H54 (cell line): ENCODE measurements around the gene ERICH2.

Experiments used
- DNase-seq: peaks from one replicate; pipeline ENCODE4 v3.0.0; 2011; ENCODE audit warnings: low spot score, mixed read lengths; ENCODE audit not compliant: insufficient read length
- FAIRE-seq: peaks from 3 replicates; lab custom pipeline; 2011; peaks lifted over from hg19 to GRCh38; lab: Jason Lieb, UNC
- POLR2A ChIP-seq: IDR thresholded peaks from 2 replicates; pipeline ENCODE4 v1.6.1; 2011; ENCODE audit warnings: low read depth, mild to moderate bottlenecking, low read length

ERICH2 gene

GRCh38 chr2:170827841-170828532 is 57.8 kb downstream of the ERICH2 start:
- DNase-seq (no peak), FAIRE-seq (no peak)
- TF ChIP-seq POLR2A: no peak

DNA sequence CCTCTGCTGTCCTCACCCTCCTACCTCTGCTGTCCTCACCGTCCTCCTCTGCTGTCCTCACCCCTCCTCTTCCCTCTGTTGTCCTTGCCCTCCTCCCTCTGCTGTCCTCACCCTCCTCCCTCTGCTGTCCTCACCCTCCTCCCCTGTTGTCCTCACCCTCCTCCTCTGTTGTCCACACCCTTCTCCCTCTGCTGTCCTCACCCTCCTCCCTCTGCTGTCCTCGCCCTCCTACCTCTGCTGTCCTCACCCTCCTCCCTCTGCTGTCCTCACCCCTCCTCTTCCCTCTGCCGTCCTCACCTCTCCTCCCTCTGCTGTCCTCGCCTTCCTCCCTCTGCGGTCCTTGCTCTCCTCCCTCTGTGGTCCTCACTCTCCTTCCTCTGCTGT is 58.3 kb downstream of the ERICH2 start:
- no peak for FAIRE-seq
- no peak for DNase-seq
- TF ChIP-seq POLR2A: no peak

DNA sequence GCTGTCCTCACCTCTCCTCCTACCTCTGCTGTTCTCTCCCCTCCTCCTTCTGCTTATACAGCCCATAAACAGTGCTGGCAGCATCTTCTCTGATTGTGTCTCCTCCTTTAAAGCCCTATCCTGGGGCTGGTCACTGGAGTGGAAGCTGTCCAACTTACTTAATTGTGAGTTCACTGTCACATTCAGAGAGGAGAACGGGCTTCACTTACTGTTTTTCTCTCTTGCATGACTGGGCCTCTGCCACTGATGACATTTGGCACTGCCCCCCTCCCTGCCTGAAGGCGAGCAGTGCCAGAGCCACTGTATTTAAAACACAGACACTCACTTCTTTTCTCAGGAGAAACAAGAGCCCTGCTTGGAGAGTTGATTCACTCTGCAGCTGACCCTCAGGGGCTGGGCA is 58.9 kb downstream of the ERICH2 start:
- no peak for FAIRE-seq
- TF ChIP-seq POLR2A: no peak
- DNase-seq: no peak

- FAIRE-seq (no peak), DNase-seq (no peak)
- no peak for TF ChIP-seq POLR2A
These were observed 60.0 kb downstream of the ERICH2 start for GRCh38 chr2:170830166-170830565.

DNA sequence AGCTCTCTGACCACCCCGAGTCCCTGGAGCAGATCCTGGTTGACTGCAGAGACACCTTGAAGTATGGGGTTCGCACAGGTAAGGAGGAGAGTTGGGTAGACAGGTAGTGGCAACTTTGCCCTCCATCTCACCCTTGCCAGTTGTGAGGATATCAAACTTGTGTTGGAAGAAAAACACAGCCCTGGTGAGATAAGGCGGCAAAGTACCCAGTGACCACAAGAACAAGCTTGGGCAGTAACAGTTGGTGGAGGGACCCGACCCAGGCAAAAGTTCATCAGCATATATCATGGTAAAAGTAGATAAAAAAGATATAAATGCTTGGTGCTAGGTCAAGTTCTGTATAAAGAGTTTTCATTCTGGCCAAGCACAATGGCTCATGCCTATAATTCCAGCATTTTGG is 60.9 kb downstream of the ERICH2 start:
- no peak for DNase-seq
- no peak for FAIRE-seq
- no peak for TF ChIP-seq POLR2A

DNA sequence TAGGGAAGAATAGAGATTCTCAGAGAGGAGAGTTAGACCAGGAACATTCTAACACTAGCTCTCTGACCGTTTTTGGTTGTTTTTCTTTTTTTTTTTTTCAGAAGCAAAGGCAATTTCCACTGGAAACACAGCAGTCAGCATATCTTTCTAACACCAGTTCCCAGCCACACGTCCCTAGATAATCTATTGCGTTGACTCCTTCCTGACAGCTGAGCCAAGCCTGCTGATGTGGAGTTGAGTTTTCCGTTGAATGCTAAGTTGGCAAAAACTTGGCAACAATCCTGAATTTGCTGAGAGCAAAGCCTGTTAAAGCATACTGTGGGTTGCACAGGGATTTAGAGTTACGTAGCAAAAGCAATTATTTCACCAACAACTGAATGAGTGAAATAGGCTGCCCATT is 65.8 kb downstream of the ERICH2 start:
- no peak for TF ChIP-seq POLR2A
- DNase-seq (no peak), FAIRE-seq (no peak)

DNA sequence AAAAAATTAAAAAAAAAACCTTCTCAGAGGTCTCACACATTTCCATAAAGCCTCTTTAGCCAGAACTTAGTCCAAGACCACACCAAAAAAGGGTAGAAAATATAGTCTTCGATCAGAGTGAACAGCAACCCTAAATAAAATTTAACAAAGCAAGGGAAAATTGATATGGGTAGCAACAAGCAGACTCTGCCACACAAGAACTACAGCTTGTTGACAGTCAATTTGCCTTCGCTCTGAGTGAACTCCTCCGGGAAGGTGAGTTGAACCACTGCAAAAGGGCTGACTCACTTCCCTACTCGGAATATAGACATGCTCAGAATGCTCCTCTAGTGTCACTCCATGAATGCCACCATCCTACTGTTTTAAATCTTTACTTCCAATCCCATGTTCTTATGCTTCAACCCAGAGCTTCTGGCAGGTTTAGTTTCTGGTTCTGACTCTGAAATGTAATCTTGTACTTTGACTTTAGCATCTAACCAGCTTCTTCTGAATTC is 70.6 kb downstream of the ERICH2 start:
- FAIRE-seq (peak; percentile 11), DNase-seq (no peak)
- no peak for TF ChIP-seq POLR2A

GRCh38 chr2:170842785-170843184 is 72.6 kb downstream of the ERICH2 start:
- FAIRE-seq (peak; percentile 97), DNase-seq (no peak)

DNA sequence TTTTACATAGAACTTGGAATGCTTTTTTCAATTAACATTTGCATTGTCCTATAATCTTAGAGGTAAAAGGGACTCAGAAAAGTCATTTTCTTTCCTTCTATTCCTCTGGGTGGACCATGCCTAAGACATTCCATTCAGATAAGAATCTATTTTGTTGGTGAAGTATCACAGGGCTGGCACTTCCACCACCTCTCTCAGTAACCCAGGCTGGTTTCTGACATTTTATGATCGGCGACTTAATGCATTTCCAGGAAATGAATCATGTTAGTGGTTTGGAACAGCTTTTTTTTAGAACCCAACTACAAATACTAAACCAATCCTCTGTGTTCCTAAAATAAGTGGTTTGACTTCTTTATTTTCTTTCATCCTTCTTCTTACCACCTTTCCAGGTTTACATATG is 73.5 kb downstream of the ERICH2 start:
- FAIRE-seq: peak; percentile 85
- TF ChIP-seq POLR2A: no peak
- DNase-seq: peak; percentile 44

More at GRCh38 chr2:170842785-170843184, 72.6 kb downstream of the ERICH2 start:
- TF ChIP-seq POLR2A: no peak

DNA sequence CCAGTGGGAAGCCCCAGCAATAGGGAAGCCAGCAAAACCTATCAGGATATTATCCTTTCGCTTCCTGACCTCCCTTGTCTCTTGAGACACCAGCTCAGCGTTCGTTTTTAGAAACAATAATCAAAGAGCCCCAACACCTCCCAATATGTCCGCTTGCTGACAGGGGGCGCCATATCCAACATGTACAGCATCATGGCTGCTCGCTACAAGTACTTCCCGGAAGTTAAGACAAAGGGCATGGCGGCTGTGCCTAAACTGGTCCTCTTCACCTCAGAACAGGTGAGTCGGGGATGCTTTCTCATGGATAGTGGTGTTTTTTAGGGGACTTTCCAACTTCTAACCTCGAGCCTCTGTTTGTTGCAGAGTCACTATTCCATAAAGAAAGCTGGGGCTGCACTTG is 75.2 kb downstream of the ERICH2 start:
- DNase-seq (no peak), FAIRE-seq (no peak)
- TF ChIP-seq POLR2A: no peak

- no peak for FAIRE-seq
- DNase-seq: no peak
- no peak for TF ChIP-seq POLR2A
These were observed 76.1 kb downstream of the ERICH2 start for GRCh38 chr2:170846314-170846713.

DNA sequence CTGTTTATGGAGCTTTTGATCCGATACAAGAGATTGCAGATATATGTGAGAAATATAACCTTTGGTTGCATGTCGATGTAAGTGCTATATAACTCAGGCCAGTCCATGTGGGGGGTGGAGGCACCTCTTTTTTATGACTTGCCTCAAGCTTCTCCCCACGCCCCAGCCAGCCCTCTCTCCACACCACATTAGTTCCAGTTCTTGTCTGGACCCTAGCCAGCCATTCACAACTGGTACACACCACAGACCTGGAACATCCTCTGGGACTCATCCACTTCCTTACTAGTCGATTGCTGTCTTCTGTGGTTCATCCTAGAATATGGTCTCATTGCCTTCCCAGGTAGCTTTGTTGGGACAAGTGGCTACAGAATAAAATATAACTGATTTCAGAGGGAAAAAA is 77.5 kb downstream of the ERICH2 start:
- DNase-seq (no peak), FAIRE-seq (no peak)
- no peak for TF ChIP-seq POLR2A
